HepG2 (cell line): ENCODE results near the gene KCTD16.

Experiments
- FOXJ3 ChIP-seq: sonication (generic); formaldehyde crosslinking; IDR thresholded peaks from 2 replicates; pipeline ENCODE4 v1.4.0; 2020; ENCODE audit warnings: missing genetic modification reagents, mild to moderate bottlenecking, borderline replicate concordance
- RNF2 ChIP-seq: fragments of 450-650 bp; conservative IDR thresholded peaks from 2 replicates; pipeline ENCODE4 v1.6.1; 2016; ENCODE audit warnings: low read depth
- ZNF781 ChIP-seq: sonication (generic); formaldehyde crosslinking; IDR thresholded peaks from 2 replicates; pipeline ENCODE4 v1.5.1; 2020; ENCODE audit warnings: borderline replicate concordance, mild to moderate bottlenecking, missing genetic modification reagents; ENCODE audit errors: not compliant biosample characterization
- TF ChIP-seq, protein P1 (sequence below): sonication (generic); formaldehyde crosslinking; IDR thresholded peaks from 2 replicates; pipeline ENCODE4 v1.5.0; 2020; ENCODE audit warnings: mild to moderate bottlenecking, missing genetic modification reagents, moderate library complexity
- TF ChIP-seq, protein P2 (sequence below): sonication (generic); formaldehyde crosslinking; conservative IDR thresholded peaks from 2 replicates; pipeline ENCODE4 v1.8.1; 2023; ENCODE audit warnings: missing genetic modification reagents
- TF ChIP-seq, protein P3 (sequence below): sonication (generic); formaldehyde crosslinking; IDR thresholded peaks from one replicate; pipeline ENCODE4 v1.5.1; 2020; ENCODE audit warnings: mild to moderate bottlenecking, missing genetic modification reagents; ENCODE audit errors: not compliant biosample characterization

DNA sequence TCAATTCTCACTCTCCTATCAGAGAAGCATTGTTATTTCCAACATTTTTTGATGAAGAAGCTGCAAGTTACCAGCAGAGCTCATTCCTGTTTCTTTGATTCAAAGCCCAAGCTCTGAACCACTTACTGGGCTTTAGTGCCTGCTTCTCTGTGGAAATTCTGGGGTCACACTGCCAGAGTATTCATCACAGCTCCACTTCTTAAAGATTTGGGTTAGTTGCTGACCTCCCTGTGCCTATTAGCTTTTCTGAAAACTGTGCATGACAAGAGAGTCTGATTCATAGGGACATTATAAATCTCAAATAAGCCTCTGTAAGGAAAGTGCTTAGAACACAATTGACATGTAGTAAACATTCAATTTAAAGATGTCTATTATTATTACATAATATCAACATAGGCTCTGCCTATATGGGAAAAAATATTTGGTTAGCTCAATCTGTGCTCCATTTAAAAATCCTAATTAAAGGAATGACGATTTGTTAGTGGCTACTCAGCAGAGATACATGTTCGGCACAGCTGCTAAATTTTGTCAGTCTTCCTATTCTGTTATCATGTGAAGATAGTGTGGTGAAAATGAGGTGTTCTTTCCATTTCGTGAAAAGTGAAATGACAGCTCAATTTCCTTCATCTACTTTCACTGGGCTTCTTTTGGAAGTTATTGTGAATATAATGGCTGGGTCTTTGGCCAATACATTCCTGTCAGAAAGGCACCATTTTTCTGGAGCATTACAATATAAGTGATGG lies 293.0 kb downstream of the KCTD16 start:
- TF ChIP-seq, protein P1, sequence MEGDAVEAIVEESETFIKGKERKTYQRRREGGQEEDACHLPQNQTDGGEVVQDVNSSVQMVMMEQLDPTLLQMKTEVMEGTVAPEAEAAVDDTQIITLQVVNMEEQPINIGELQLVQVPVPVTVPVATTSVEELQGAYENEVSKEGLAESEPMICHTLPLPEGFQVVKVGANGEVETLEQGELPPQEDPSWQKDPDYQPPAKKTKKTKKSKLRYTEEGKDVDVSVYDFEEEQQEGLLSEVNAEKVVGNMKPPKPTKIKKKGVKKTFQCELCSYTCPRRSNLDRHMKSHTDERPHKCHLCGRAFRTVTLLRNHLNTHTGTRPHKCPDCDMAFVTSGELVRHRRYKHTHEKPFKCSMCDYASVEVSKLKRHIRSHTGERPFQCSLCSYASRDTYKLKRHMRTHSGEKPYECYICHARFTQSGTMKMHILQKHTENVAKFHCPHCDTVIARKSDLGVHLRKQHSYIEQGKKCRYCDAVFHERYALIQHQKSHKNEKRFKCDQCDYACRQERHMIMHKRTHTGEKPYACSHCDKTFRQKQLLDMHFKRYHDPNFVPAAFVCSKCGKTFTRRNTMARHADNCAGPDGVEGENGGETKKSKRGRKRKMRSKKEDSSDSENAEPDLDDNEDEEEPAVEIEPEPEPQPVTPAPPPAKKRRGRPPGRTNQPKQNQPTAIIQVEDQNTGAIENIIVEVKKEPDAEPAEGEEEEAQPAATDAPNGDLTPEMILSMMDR (CRISPR knock-in tag): no peak
- TF ChIP-seq, protein P2, sequence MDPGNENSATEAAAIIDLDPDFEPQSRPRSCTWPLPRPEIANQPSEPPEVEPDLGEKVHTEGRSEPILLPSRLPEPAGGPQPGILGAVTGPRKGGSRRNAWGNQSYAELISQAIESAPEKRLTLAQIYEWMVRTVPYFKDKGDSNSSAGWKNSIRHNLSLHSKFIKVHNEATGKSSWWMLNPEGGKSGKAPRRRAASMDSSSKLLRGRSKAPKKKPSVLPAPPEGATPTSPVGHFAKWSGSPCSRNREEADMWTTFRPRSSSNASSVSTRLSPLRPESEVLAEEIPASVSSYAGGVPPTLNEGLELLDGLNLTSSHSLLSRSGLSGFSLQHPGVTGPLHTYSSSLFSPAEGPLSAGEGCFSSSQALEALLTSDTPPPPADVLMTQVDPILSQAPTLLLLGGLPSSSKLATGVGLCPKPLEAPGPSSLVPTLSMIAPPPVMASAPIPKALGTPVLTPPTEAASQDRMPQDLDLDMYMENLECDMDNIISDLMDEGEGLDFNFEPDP (CRISPR knock-in tag): no peak
- TF ChIP-seq ZNF781 (CRISPR knock-in tag) (no peak), RNF2 (no peak), FOXJ3 (no peak)
- TF ChIP-seq, protein P3, sequence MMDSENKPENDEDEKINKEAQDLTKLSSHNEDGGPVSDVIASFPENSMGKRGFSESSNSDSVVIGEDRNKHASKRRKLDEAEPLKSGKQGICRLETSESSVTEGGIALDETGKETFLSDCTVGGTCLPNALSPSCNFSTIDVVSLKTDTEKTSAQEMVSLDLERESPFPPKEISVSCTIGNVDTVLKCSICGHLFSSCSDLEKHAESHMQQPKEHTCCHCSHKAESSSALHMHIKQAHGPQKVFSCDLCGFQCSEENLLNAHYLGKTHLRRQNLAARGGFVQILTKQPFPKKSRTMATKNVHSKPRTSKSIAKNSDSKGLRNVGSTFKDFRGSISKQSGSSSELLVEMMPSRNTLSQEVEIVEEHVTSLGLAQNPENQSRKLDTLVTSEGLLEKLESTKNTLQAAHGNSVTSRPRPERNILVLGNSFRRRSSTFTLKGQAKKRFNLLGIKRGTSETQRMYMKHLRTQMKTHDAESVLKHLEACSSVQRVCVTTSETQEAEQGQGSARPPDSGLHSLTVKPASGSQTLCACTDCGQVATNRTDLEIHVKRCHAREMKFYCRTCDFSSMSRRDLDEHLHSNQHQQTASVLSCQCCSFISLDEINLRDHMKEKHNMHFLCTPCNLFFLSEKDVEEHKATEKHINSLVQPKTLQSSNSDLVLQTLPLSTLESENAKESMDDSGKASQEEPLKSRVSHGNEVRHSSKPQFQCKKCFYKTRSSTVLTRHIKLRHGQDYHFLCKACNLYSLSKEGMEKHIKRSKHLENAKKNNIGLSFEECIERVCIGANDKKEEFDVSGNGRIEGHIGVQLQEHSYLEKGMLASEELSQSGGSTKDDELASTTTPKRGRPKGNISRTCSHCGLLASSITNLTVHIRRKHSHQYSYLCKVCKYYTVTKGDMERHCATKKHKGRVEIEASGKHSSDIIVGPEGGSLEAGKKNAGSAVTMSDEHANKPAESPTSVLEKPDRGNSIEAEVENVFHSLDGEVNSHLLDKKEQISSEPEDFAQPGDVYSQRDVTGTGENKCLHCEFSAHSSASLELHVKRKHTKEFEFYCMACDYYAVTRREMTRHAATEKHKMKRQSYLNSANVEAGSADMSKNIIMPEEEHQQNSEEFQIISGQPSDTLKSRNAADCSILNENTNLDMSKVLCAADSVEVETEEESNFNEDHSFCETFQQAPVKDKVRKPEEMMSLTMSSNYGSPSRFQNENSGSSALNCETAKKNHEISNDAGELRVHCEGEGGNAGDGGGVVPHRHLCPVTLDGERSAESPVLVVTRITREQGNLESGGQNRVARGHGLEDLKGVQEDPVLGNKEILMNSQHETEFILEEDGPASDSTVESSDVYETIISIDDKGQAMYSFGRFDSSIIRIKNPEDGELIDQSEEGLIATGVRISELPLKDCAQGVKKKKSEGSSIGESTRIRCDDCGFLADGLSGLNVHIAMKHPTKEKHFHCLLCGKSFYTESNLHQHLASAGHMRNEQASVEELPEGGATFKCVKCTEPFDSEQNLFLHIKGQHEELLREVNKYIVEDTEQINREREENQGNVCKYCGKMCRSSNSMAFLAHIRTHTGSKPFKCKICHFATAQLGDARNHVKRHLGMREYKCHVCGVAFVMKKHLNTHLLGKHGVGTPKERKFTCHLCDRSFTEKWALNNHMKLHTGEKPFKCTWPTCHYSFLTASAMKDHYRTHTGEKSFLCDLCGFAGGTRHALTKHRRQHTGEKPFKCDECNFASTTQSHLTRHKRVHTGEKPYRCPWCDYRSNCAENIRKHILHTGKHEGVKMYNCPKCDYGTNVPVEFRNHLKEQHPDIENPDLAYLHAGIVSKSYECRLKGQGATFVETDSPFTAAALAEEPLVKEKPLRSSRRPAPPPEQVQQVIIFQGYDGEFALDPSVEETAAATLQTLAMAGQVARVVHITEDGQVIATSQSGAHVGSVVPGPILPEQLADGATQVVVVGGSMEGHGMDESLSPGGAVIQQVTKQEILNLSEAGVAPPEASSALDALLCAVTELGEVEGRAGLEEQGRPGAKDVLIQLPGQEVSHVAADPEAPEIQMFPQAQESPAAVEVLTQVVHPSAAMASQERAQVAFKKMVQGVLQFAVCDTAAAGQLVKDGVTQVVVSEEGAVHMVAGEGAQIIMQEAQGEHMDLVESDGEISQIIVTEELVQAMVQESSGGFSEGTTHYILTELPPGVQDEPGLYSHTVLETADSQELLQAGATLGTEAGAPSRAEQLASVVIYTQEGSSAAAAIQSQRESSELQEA (CRISPR knock-in tag): no peak
